Head of caudate nucleus (tissue), 42 donors: ENCODE data around the gene RABIF.

Experiments
- DNase-seq, 42 donors: peaks; one replicate each; pipeline versions ENCODE4 v3.0.0 to v3.0.0-alpha.2; 2020 to 2021; ENCODE audit warnings: mixed read lengths in 7 of 42
- intact Hi-C: fragments of 100-400 bp; cut with DNase I; formaldehyde crosslinking; loops from one replicate; pipeline ENCODE4 v1.15.0; 2022

Gene RABIF

GRCh38 chr1:202880961-202881460 lies 7.9 kb downstream of the RABIF start:
- peak in 5 of 42 donors; percentile 22 to 55 (median 35) for DNase-seq
- intact Hi-C loops = no loop called here

DNA sequence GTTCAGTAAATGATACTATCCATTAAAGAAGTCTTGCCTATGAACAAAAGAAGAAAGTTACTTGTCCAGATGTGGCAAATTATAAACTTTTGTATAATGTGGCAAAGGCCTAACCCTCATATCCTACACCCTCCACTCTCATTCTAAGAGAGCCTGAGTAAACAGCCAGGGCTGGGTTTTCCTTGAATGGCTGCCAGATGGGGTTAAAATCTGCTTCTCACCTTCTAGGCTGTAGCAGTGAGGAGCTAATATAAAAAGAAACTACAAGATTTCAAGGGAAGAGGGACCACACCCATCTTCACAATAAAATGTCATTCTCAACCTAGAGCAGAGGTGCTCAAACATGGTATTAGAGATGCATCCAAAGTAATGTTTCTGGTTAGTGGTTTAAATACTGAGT lies 8.9 kb downstream of the RABIF start:
- DNase-seq = no peak
- intact Hi-C loops = no loop called here

GRCh38 chr1:202879128-202879527 lies 9.8 kb downstream of the RABIF start:
- no peak for DNase-seq

DNA sequence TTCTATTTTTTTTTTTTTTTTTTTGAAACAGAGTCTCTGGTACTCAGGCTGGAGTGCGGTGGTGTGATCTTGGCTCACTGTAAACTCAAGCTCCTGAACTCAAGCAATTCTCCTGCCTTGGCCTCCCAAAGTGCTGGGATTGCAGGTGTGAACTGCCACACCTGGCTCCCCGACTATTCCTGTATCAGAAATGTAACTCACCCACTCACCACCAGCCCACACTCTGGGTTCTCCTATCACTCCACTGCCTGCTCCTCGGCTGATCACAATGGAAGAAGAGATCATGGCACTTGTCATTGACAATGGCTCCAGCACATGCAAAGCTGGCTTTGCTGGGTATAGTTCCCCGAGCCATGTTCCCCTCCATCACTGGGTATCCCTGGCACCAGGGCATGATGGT lies 15.9 kb downstream of the RABIF start:
- intact Hi-C loops = no loop called here
- DNase-seq = peak in 34 of 42 donors; percentile 13 to 84 (median 50)

More at GRCh38 chr1:202879128-202879527, 9.8 kb downstream of the RABIF start:
- intact Hi-C loops = no loop called here

GRCh38 chr1:202871367-202871766 lies 17.6 kb downstream of the RABIF start:
- DNase-seq = no peak
- intact Hi-C loops = no loop called here

DNA sequence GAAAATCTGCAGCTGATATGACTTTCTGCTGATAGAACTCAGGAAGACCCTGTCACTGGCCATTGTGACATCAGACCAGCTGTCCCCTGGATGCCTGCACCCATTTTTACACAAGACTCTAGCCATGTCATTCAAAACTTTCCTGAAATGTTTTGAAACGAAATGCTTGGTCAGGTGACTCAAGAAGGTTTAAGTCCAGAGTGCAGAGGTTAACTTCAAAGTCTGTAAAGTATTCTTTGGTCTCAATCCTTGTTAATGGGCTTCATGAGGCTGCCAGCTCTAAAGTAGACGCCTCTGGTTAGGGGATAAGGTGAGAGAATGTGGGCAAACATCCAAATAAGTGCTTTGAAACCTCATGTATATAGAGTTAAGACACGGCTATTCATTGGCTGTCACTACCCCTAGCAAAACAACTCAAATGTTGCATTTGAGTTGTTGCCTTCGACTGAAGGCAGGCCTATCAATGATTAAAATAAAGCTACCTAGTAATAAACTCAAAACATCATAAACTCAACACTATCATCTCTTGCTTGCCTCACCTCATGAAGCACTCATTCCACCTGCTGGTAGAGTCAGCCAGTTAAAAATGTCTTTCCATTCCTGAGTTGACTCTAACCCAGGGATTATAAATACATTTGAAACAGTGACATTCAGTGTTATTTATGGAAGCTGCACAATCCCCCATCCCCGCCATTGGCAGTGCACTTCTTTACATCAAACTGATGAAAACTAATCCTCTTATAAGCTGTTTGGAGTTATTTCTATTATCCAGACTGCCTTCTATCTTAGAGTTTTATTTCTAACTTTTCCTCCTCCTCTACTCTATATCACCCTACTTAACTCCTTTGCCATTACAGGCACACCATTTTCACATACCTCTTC lies 26.0 kb downstream of the RABIF start:
- intact Hi-C loops = loop anchor here (10.0 kb wide), 1 partner anchor 48 kb away; the partner anchor contains the start of gene PCAT6
- DNase-seq = peak in 3 of 42 donors; percentile 17 to 46 (median 40)

DNA sequence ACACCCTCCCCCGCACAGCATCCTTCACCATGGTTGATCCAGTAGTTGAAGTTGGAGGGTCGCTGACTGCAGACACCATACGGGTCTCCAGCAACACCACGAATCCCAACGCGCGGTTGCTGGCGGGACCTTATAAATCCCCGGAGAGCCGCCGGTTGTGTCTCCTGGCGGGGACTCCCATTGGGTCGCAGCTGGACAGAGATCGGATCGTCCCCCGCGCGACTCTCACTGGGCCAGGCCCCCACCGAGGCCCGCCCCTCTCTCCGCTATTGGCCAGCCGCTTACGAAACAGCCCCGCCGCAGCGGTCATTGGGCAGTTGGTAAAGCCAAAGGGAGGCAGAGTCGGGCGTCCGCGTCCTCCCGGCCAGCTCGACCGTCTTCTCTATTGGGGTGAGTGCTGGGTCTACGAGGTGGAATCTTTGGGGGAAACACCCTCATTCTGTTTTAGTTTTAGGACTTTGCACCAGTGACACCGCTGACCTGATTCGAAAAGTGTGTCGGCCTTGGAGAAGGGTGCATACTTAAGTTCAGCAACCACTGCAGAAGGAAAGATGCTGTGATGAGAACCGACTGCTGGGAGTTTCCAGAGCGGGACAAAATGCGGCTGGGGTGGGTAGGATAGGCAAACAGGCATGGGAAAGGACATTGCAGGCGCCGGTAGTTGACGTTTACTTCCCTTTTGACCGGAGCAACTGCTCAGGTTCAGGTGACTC lies 27.4 kb downstream of the RABIF start:
- intact Hi-C loops = loop anchor here (10.0 kb wide), 1 partner anchor 47 kb away; the partner anchor contains the start of gene PCAT6
- peak; percentile 85 to 96 (median 92) for DNase-seq

GRCh38 chr1:202860744-202861419 lies 28.1 kb downstream of the RABIF start:
- peak in 41 of 42 donors; percentile 9 to 80 (median 53) for DNase-seq
- intact Hi-C loops = loop anchor here (10.0 kb wide), 1 partner anchor 46 kb away; the partner anchor contains the start of gene PCAT6

- no peak for DNase-seq
These were observed 30.0 kb downstream of the RABIF start for GRCh38 chr1:202858789-202859414.

GRCh38 chr1:202858331-202858730 lies 30.6 kb downstream of the RABIF start:
- intact Hi-C loops = no loop called here
- no peak for DNase-seq

More at GRCh38 chr1:202858789-202859414, 30.0 kb downstream of the RABIF start:
- intact Hi-C loops = no loop called here

DNA sequence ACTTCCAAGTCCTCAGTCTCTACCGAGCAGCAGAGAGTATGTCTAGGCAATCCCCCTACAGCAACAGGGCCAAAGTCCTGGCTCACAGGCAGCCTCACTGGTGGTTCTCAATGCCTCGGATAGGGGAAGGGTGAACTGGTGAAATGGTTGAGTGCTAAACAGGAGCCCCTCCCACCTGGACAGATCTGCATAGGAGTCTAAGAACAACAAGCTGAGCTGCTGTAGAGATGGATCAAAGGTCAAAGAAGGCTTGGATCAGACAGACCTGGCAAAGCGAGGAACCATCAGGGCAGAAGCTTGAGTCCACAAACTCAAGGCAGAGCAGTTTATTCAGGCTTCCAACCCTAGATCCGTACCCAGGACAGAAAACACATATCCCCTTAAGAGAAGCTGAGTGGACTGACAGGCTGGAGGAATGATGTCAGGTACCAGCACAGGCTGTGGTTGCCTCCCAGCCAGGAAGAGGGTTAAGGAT lies 31.8 kb downstream of the RABIF start:
- intact Hi-C loops = no loop called here
- no peak for DNase-seq

- intact Hi-C loops = no loop called here
- no peak for DNase-seq
These were observed 32.9 kb downstream of the RABIF start for GRCh38 chr1:202856014-202856413.

DNA sequence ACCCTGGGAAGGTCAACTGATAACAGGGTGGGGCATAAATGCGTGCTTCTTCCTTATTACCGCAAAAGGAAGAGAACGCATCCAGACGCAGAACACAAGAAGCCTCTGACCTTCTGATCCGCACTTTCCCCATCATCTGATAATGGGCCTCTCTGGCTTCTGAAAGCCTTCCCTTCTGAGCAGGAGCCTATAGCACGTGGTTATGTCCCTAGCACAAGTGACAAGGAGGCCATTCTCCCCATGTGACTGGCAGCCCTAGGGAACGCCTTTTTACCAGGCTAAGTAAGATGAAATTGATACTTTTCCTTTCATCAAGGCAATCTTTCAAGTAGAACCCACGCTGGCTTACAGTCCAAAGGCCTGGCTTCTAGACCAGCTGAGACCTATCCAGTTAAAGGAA lies 34.2 kb downstream of the RABIF start:
- no peak for DNase-seq
- intact Hi-C loops = no loop called here

DNA sequence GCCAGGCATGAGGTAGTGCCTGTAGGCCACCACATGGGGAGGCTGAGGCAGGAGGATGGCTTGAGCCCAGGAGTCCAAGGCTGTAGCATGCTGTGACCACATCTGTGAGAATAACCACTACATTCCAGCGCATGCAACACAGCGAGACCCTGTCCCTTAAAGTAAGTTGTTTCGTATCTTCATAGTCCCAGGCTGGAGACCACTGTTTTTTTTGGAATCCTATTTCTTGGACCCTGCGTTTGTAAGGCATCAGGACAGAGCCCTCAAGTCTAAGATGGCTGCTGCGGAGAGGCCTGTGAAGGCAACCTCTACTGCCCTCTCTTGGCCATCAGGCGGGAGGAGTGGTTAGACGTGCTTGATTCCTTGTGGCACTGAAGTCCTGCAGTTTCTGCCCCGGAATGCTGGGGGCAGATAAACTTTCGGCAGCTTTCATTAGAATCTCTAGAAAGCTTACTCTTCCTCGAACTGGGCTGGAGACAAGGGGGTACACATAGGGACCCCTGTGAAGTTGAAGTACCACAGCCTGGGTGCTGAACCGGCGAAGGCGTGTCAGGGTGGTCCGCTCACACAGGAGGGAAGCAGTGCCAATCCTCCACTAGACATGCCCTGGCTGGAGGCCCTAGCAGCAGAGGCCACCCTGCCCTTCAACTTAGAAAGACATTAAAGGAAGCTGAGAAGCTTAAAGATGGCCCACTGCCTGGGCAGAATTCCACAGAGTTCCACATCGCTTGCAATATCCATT lies 36.6 kb downstream of the RABIF start:
- peak in 2 of 42 donors; percentile 12 to 13 for DNase-seq
- intact Hi-C loops = no loop called here

DNA sequence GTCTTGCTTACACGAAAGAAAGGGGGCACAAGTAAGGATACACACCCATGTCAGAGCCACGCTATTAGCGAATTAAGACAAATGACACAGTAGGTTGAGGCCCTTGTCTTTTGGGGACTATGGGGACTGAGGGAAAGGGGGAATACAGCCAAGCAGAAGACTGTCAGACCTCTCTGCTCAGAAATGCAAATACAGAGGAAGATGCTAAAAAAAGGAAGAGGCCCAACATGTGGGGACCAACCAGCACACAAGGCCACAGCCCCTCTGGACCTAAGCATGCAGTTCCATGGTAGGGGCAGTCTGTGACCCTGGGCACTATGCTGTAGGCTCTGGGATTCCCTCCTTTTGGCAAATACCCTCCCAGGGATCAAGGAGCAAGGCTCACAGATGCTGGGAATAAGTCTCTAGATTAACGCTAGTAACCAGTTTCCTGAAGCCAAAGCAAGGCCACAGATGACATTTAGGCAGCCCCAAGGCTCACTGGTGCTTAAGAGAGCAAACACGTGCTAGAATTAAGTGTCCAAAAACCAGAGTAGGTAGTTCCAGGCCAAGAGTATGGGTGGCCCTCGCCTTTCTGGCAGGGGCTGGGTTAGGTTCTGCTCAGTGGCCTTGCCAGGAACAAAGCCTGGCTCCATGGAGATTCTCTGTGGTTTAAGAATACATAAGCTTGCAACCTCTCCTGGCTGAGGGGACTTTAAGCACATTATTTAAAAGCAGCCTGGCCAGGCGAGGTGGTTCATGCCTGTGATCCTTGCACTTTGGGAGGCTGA lies 38.2 kb downstream of the RABIF start:
- DNase-seq = peak in 1 of 42 donors; percentile 8
- intact Hi-C loops = no loop called here

GRCh38 chr1:202848191-202848542 lies 40.8 kb downstream of the RABIF start:
- intact Hi-C loops = no loop called here
- peak in 33 of 42 donors; percentile 3 to 89 (median 45) for DNase-seq

DNA sequence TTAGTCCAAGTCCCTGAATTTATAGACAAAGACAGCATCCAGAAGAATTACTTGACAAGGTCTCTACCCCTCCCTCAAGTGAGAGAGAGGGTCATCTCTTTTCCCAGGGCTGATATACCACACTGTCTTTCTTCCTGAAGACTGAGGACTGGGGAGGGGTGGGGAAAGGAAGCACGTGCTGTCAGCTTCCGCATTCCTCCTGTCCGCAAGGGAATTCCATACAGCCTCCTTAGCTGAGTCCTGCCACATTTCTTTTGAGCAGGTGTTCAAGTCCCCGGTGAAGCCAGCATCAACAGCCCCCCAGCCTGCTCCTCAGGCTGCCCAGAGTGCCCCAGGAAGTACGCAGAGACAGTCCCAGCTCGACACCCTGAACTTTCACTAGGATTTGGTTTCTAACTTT lies 44.0 kb downstream of the RABIF start:
- intact Hi-C loops = no loop called here
- DNase-seq = no peak
